Stimulated activated CD4-positive, alpha-beta T cell treated with anti-CD3 and anti-CD28 coated beads, Interleukin-4, amount 100 ng/mL, for 48 hours (primary cell): Measurements from ENCODE around the gene CORIN.
"Not testable (repeated sequence)": the region's sequence is repeated elsewhere in the genome, so short reads cannot be mapped to it uniquely, and the experiment has no call there.

Experiments used
- DNase-seq, 2 donors: peaks; one replicate each; pipeline ENCODE4 v3.0.0-alpha.2; 2020; ENCODE audit warnings: low read depth in 2 of 2

CORIN gene

GRCh38 chr4:47566969-47567368, 270.9 kb downstream of the CORIN start:
- no peak for DNase-seq

GRCh38 chr4:47566566-47566965, 271.3 kb downstream of the CORIN start:
- DNase-seq = no peak

GRCh38 chr4:47562297-47562696, 275.6 kb downstream of the CORIN start:
- DNase-seq = no peak

GRCh38 chr4:47561331-47561730, 276.5 kb downstream of the CORIN start:
- no peak for DNase-seq

GRCh38 chr4:47560682-47561081, 277.2 kb downstream of the CORIN start:
- no peak for DNase-seq

GRCh38 chr4:47557255-47557654, 280.6 kb downstream of the CORIN start:
- DNase-seq = no peak

GRCh38 chr4:47555920-47556319, 281.9 kb downstream of the CORIN start:
- not testable (repeated sequence) for DNase-seq

GRCh38 chr4:47553329-47554125, 284.3 kb downstream of the CORIN start:
- DNase-seq = no peak

GRCh38 chr4:47551682-47552081, 286.2 kb downstream of the CORIN start:
- no peak for DNase-seq

- DNase-seq = no peak
These were observed 286.8 kb downstream of the CORIN start for GRCh38 chr4:47550899-47551548.

- DNase-seq = not testable (repeated sequence)
These were observed 287.5 kb downstream of the CORIN start for GRCh38 chr4:47550357-47550756.
